ENCODE results near the gene AKAP1.

GRCh38 chr17:57108671-57109392 lies 23.8 kb downstream of the AKAP1 start:
- TF ChIP-seq POLR2A (IDR thresholded peaks at IDR 0.05; ENCODE audit: low read depth) (no peak), CTCF (IDR thresholded peaks at IDR 0.05) (no peak), EP300 (IDR thresholded peaks at IDR 0.05) (no peak)

Data from esophagus muscularis mucosa (tissue), 4 donors.